Smooth muscle cell (in vitro differentiated cells): Measurements from ENCODE around the gene TAF5L. TPM values are rescaled to one million over a fixed set of nuclear protein-coding genes. Genes with fewer than 3 reads are reported as not detected.
"Not testable (repeated sequence)": the region's sequence is repeated elsewhere in the genome, so short reads cannot be mapped to it uniquely, and the experiment has no call there.

ENCODE experiments used
- DNase-seq: peaks from one replicate; lab custom pipeline; 2025; ENCODE audit not compliant: unreplicated experiment; lab: John Stamatoyannopoulos, UW
- H2AFZ ChIP-seq: fragments of 200-600 bp; sonication (generic); 2 replicates; pipeline ENCODE4 v1.6.0; 2016; ENCODE audit warnings: antibody characterized with exemption, low read depth, mild to moderate bottlenecking
- H3F3A ChIP-seq: fragments of 200-600 bp; sonication (generic); 2 replicates; pipeline ENCODE4 v1.6.0; 2017; ENCODE audit warnings: antibody characterized with exemption, low read depth
- H3K27ac ChIP-seq: fragments of 200-600 bp; sonication (generic); 2 replicates; pipeline ENCODE4 v1.5.1; 2016; ENCODE audit warnings: low read depth, mild to moderate bottlenecking
- H3K27me3 ChIP-seq: fragments of 200-600 bp; sonication (generic); 2 replicates; pipeline ENCODE4 v1.6.1; 2016; ENCODE audit warnings: low read depth, mild to moderate bottlenecking
- H3K36me3 ChIP-seq: fragments of 200-600 bp; sonication (generic); 2 replicates; pipeline ENCODE4 v1.5.1; 2016; ENCODE audit warnings: low read depth
- H3K4me1 ChIP-seq: fragments of 200-600 bp; sonication (generic); 2 replicates; pipeline ENCODE4 v1.5.1; 2016; ENCODE audit warnings: low read depth
- H3K4me2 ChIP-seq: fragments of 200-600 bp; sonication (generic); 2 replicates; pipeline ENCODE4 v1.6.0; 2016; ENCODE audit warnings: mild to moderate bottlenecking
- H3K4me3 ChIP-seq: fragments of 200-600 bp; sonication (generic); 2 replicates; pipeline ENCODE4 v1.5.1; 2016; ENCODE audit warnings: mild to moderate bottlenecking
- H3K79me2 ChIP-seq: fragments of 200-600 bp; sonication (generic); 2 replicates; pipeline ENCODE4 v1.6.0; 2016; ENCODE audit warnings: low read depth, mild to moderate bottlenecking
- H3K9ac ChIP-seq: fragments of 200-600 bp; sonication (generic); 2 replicates; pipeline ENCODE4 v1.6.0; 2016; ENCODE audit warnings: low read depth
- H3K9me3 ChIP-seq: fragments of 200-600 bp; sonication (generic); replicated peaks from 2 replicates; pipeline ENCODE4 v1.5.1; 2016; ENCODE audit warnings: low read depth
- H4K20me1 ChIP-seq: fragments of 200-600 bp; sonication (generic); 2 replicates; pipeline ENCODE4 v1.6.0; 2016; ENCODE audit warnings: low read depth
- WGBS: methylation state at CpG from one replicate; pipeline ENCODE4 v1.1.7; 2016; ENCODE audit warnings: low lambda C conversion rate; 5-methylcytosine and 5-hydroxymethylcytosine counted together
- polyA plus RNA-seq: library from polyadenylated mRNA; unstranded; fragments of >200 nt; fragmentation: Nextera tagmentation; extraction: Ambion mirVana; gene quantifications from 2 replicates; pipeline ENCODE4 v1.2.1, GENCODE V29; 2016
- total RNA-seq: library from RNA; depleted of rRNA; stranded (reverse); fragments of >200 nt; gene quantifications from 2 replicates; pipeline ENCODE4 v1.2.3, GENCODE V29; 2014
- TF ChIP-seq, protein P1 (sequence below): fragments of 200-600 bp; sonication (generic); IDR thresholded peaks from 2 replicates; pipeline ENCODE4 v1.5.1; 2017; ENCODE audit warnings: borderline replicate concordance, mild to moderate bottlenecking, antibody characterized with exemption; ENCODE audit not compliant: insufficient read depth, poor library complexity, severe bottlenecking

The TAF5L gene
- total and polyA plus RNA-seq, 2 experiments from 2014 or later, result 3.3 to 11.3 TPM

DNA sequence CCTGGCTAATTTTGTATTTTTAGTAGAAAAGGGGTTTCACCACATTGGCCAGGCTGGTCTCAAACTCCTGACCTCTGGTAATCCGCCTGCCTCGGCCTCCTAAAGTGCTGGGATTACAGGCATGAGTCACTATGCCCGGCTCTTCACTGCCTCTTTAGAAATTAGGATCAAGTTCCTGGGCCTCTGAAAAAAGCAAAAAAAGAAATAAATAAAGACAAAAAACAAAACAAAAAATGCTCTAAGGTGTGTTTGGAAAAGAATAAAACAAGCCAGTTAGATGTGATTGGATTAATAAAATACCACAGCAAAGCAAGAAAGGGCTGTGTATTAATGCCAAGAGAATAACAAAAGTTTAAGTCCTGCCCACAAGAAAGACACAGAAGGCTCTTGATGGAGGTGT lies 63.2 kb downstream of the TAF5L start:
- Histone ChIP-seq H3K4me1 (peaks cover 14% of the 10 kb centered on the region), H3K79me2 (peaks cover 3% of the 10 kb centered on the region), H3K9ac (no peak overlapping the region), H3K36me3 (no peaks in the 10 kb centered on the region), H3K27ac (no peak overlapping the region), H3F3A (peaks cover 4% of the 10 kb centered on the region), H3K27me3 (no peaks in the 10 kb centered on the region), H3K4me3 (no peak overlapping the region), H2AFZ (no peak overlapping the region), H3K4me2 (no peak overlapping the region), H4K20me1 (no peaks in the 10 kb centered on the region), H3K9me3 (no peaks in the 10 kb centered on the region)
- TF ChIP-seq, protein P1, sequence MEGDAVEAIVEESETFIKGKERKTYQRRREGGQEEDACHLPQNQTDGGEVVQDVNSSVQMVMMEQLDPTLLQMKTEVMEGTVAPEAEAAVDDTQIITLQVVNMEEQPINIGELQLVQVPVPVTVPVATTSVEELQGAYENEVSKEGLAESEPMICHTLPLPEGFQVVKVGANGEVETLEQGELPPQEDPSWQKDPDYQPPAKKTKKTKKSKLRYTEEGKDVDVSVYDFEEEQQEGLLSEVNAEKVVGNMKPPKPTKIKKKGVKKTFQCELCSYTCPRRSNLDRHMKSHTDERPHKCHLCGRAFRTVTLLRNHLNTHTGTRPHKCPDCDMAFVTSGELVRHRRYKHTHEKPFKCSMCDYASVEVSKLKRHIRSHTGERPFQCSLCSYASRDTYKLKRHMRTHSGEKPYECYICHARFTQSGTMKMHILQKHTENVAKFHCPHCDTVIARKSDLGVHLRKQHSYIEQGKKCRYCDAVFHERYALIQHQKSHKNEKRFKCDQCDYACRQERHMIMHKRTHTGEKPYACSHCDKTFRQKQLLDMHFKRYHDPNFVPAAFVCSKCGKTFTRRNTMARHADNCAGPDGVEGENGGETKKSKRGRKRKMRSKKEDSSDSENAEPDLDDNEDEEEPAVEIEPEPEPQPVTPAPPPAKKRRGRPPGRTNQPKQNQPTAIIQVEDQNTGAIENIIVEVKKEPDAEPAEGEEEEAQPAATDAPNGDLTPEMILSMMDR, result no peak
- 26% methylated on average over 3 of the region's 3 CpGs for WGBS
- DNase-seq, result no peak

DNA sequence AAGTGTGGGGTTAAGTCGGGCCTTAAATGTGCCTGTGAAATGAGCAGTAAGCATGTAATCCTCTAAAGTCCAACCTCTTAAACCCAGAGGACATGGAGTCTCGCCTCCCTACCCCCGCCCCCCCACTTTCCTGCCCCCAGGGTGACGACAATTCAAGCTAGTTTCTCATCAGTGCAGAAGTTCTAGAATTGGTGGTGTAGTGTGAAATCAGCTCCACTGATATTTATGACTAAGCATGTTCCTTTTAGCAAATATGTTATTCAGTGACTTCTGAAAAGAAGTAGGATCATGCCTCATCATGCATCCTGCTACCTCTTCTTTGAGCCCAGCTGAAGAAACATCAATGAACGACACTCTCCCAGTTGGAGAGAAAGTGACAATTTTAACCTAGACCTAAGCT lies 64.8 kb downstream of the TAF5L start:
- TF ChIP-seq, protein P1, result no peak

DNA sequence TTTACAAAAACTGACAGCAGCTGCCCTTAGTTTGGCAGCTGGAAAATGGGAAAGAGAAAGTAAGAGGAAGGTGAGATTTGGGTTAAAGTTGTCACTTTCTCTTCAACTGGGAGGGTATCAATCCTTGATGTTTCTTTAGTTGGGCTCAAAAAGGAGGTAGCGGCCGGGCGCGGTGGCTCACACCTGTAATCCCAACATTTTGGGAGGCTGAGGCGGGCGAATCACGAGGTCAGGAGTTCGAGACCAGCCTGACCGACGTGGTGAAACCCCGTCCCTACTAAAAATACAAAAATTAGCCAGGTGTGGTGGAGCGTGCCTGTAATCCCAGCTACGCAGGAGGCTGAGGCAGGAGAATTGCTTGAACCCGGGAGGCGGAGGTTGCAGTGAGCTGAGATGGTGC lies 65.8 kb downstream of the TAF5L start:
- not testable (repeated sequence) for H3F3A ChIP-seq, DNase-seq, H2AFZ ChIP-seq, H3K4me2 ChIP-seq, H3K4me3 ChIP-seq, H3K9ac ChIP-seq, H3K27me3 ChIP-seq, H3K36me3 ChIP-seq, H3K27ac ChIP-seq, H3K9me3 ChIP-seq
- 98% methylated on average over 15 of the region's 15 CpGs for WGBS
- Histone ChIP-seq H3K4me1 (peaks cover 32% of the 10 kb centered on the region), H3K79me2 (peaks cover 28% of the 10 kb centered on the region), H4K20me1 (peaks cover 12% of the 10 kb centered on the region)

More for the DNA sequence above, 64.8 kb downstream of the TAF5L start:
- peaks cover 26% of the 10 kb centered on the region for H3K4me1 ChIP-seq
- no peak overlapping the region for H3K9ac ChIP-seq
- H3K9me3 ChIP-seq, result no peaks in the 10 kb centered on the region
- H3K4me3 ChIP-seq, result no peak overlapping the region
- peaks cover 4% of the 10 kb centered on the region for H3F3A ChIP-seq
- WGBS, result 80% methylated on average over 5 of the region's 5 CpGs
- H2AFZ ChIP-seq, result no peak overlapping the region
- no peak overlapping the region for H3K27ac ChIP-seq
- no peaks in the 10 kb centered on the region for H3K27me3 ChIP-seq
- H3K36me3 ChIP-seq, result no peaks in the 10 kb centered on the region
- H4K20me1 ChIP-seq, result peaks cover 7% of the 10 kb centered on the region
- H3K79me2 ChIP-seq, result peaks cover 18% of the 10 kb centered on the region
- DNase-seq, result no peak
- H3K4me2 ChIP-seq, result no peak overlapping the region

DNA sequence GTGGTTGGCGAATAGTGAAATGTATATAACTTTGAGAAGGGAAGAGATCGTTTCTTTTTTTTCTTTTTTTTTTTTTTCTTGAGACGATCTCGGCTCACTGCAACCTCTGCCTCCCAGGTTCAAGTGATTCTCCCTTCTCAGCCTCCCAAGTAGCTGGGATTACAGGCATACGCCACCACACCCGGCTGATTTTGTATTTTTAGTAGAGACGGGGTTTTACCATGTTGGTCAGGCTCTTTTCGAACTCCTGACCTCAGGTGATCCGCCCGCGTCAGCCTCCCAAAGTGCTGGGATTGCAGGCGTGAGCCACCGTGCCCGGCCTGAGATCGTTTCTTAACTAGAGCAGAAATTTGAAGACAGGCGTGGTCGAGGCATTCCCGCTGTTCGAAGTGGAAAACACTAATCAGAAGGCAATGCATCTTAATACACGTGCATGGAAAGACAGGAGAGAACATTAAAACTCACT lies 66.6 kb downstream of the TAF5L start:
- Histone ChIP-seq H3K4me2 (peak overlapping the region; percentile 84), H3K79me2 (peaks cover 36% of the 10 kb centered on the region), H3K4me3 (peak overlapping the region; percentile 91), H3K4me1 (peaks cover 32% of the 10 kb centered on the region), H2AFZ (peak overlapping the region; percentile 97), H4K20me1 (peaks cover 20% of the 10 kb centered on the region), H3K27ac (peak overlapping the region; percentile 60)
- H3K36me3 ChIP-seq, H3K27me3 ChIP-seq, DNase-seq, H3F3A ChIP-seq, H3K9ac ChIP-seq, H3K9me3 ChIP-seq: not testable (repeated sequence)
- 50% methylated on average over 20 of the region's 20 CpGs for WGBS
